ENCODE measurements around the gene DCST2.
A peak's percentile ranks its signal among the peaks of the same experiment; 100 is the strongest.

DCST2 gene

GRCh38 chr1:154974102-154974807, 59.3 kb downstream of the DCST2 start, which contains the start of gene CKS1B:
CKS1B (plus strand) TSS chr1:154974681; CDS start chr1:154974746, 65 bp downstream.
- DNase-seq (ENCODE audit: low read depth): peak; percentile 99
- TF ChIP-seq MYC (IDR thresholded peaks at IDR 0.05; ENCODE audit: low read depth, low read length) (no peak; the same call in none of the 2 replicates), MAX (IDR thresholded peaks at IDR 0.05; ENCODE audit: low read depth, low read length) (peak; percentile 70; the same call in 1 of the 2 replicates)
- peak within 1 kb of the TSS; percentile 95 for H3K4me3 ChIP-seq (ENCODE audit: low read depth, low read length)

- peak overlapping the region; percentile 86 for H3K4me3 ChIP-seq (ENCODE audit: low read depth, low read length)
- TF ChIP-seq MYC (IDR thresholded peaks at IDR 0.05; ENCODE audit: low read depth, low read length) (no peak), POLR2A (IDR thresholded peaks at IDR 0.05; ENCODE audit: extremely low read depth, insufficient read length) (peak; percentile 20)
- peak; percentile 95 for DNase-seq (ENCODE audit: low read depth)
Observed at GRCh38 chr1:154973344-154974101, 60.1 kb downstream of the DCST2 start.

GRCh38 chr1:154972517-154973343, 60.9 kb downstream of the DCST2 start:
- TF ChIP-seq CTCF (IDR thresholded peaks at IDR 0.05; ENCODE audit: low read depth, low read length) (no peak), MYC (IDR thresholded peaks at IDR 0.05; ENCODE audit: low read depth, low read length) (no peak), POLR2A (IDR thresholded peaks at IDR 0.05; ENCODE audit: extremely low read depth, insufficient read length) (no peak), MAX (IDR thresholded peaks at IDR 0.05; ENCODE audit: low read depth, low read length) (no peak)
- no peak for DNase-seq (ENCODE audit: low read depth)
- peak overlapping the region; percentile 86 for H3K4me3 ChIP-seq (ENCODE audit: low read depth, low read length)

- no peak overlapping the region for H3K4me3 ChIP-seq (ENCODE audit: low read depth, low read length)
- no peak for TF ChIP-seq MAX (IDR thresholded peaks at IDR 0.05; ENCODE audit: low read depth, low read length)
- no peak for TF ChIP-seq POLR2A (IDR thresholded peaks at IDR 0.05; ENCODE audit: extremely low read depth, insufficient read length)
- TF ChIP-seq MYC (IDR thresholded peaks at IDR 0.05; ENCODE audit: low read depth, low read length): no peak
- DNase-seq (ENCODE audit: low read depth): no peak
Observed at GRCh38 chr1:154972213-154972516, 61.4 kb downstream of the DCST2 start.

- no peak for TF ChIP-seq POLR2A (IDR thresholded peaks at IDR 0.05; ENCODE audit: extremely low read depth, insufficient read length)
- TF ChIP-seq MAX (IDR thresholded peaks at IDR 0.05; ENCODE audit: low read depth, low read length): no peak
- TF ChIP-seq MYC (IDR thresholded peaks at IDR 0.05; ENCODE audit: low read depth, low read length): no peak
- TF ChIP-seq CTCF (IDR thresholded peaks at IDR 0.05; ENCODE audit: low read depth, low read length): no peak
- peak overlapping the region; percentile 3 for H3K4me3 ChIP-seq (ENCODE audit: low read depth, low read length)
- DNase-seq (ENCODE audit: low read depth): no peak
Observed at GRCh38 chr1:154971341-154971998, 62.1 kb downstream of the DCST2 start.

- TF ChIP-seq POLR2A (IDR thresholded peaks at IDR 0.05; ENCODE audit: extremely low read depth, insufficient read length): peak; percentile 47
- no peak for TF ChIP-seq MYC (IDR thresholded peaks at IDR 0.05; ENCODE audit: low read depth, low read length)
- H3K4me3 ChIP-seq (ENCODE audit: low read depth, low read length): peak within 1 kb of the TSS; percentile 3
- DNase-seq (ENCODE audit: low read depth): peak; percentile 68
Observed at GRCh38 chr1:154970631-154971340, 62.8 kb downstream of the DCST2 start, which contains the start of gene SHC1. SHC1 (minus strand) TSS chr1:154970747; CDS start chr1:154970526, 221 bp downstream.

GRCh38 chr1:154969860-154970452, 63.6 kb downstream of the DCST2 start:
- no peak for DNase-seq (ENCODE audit: low read depth)
- H3K4me3 ChIP-seq (ENCODE audit: low read depth, low read length): no peak overlapping the region
- TF ChIP-seq POLR2A (IDR thresholded peaks at IDR 0.05; ENCODE audit: extremely low read depth, insufficient read length) (no peak), MAX (IDR thresholded peaks at IDR 0.05; ENCODE audit: low read depth, low read length) (no peak), CTCF (IDR thresholded peaks at IDR 0.05; ENCODE audit: low read depth, low read length) (no peak), MYC (IDR thresholded peaks at IDR 0.05; ENCODE audit: low read depth, low read length) (no peak)

Data from NB4 (cell line).